Cardiac atrium fibroblast (primary cell): ENCODE results near the gene EXOSC6. TPM values are rescaled to one million over a fixed set of nuclear protein-coding genes. Genes with fewer than 3 reads are reported as not detected.

Experiments
- total RNA-seq: library from RNA; depleted of rRNA; stranded (reverse); fragments of >200 nt; gene quantifications from 2 replicates; pipeline ENCODE4 v1.2.3, GENCODE V29; 2015

EXOSC6 gene
- 17.9 and 23.5 TPM in 2 replicates for total RNA-seq

GRCh38 chr16:70251629-70252354 lies at the start of gene EXOSC6:
Gene EXOSC6, minus strand, starts transcription at chr16:70251940. Its CDS starts 40 bp downstream, at chr16:70251900.

GRCh38 chr16:70298988-70299938 lies 47.5 kb upstream of the EXOSC6 start, which contains the start of gene DDX19B:
Gene DDX19B, plus strand, starts transcription at chr16:70299186. Its CDS starts 112 bp downstream, at chr16:70299298.

GRCh38 chr16:70289229-70290094 lies 37.7 kb upstream of the EXOSC6 start, which contains the start of gene AARS1:
Gene AARS1, minus strand, starts transcription at chr16:70289506. Its CDS starts 6,743 bp downstream, at chr16:70282763.

Other genes with a start within 250 kb of the EXOSC6 start
- gene PDPR, start 137.6 kb downstream of the EXOSC6 start, total RNA-seq: 12.5 and 15.9 TPM in 2 replicates
- gene CLEC18C, start 78.2 kb downstream of the EXOSC6 start, total RNA-seq: not detected in 2 replicates
- gene AARS1, start 37.6 kb upstream of the EXOSC6 start, total RNA-seq: 92.8 and 109 TPM in 2 replicates
- 23.2 and 27.4 TPM in 2 replicates for gene DDX19B, start 47.2 kb upstream of the EXOSC6 start, total RNA-seq
- 37.7 and 40.0 TPM in 2 replicates for gene DDX19A, start 95.0 kb upstream of the EXOSC6 start, total RNA-seq
- 35.3 and 41.0 TPM in 2 replicates for gene ST3GAL2, start 187.2 kb upstream of the EXOSC6 start, total RNA-seq
- 5.6 and 7.9 TPM in 2 replicates for gene FCSK, start 202.7 kb upstream of the EXOSC6 start, total RNA-seq